Osteoblast (primary cell): ENCODE measurements around the gene RPS21. TPM values are rescaled to one million over a fixed set of nuclear protein-coding genes. Genes with fewer than 3 reads are reported as not detected.

Experiments
- DNase-seq: peaks from one replicate; pipeline ENCODE4 v3.0.0; 2011; ENCODE audit warnings: low spot score, mixed read lengths; ENCODE audit not compliant: insufficient read length; ENCODE audit errors: missing footprints
- H2AFZ ChIP-seq: 2 replicates; pipeline ENCODE4 v1.6.0; 2011; ENCODE audit warnings: mild to moderate bottlenecking, low read length
- H3K27ac ChIP-seq: 2 replicates; pipeline ENCODE4 v1.5.1; 2011; ENCODE audit warnings: mild to moderate bottlenecking, low read depth, low read length, moderate library complexity
- H3K27me3 ChIP-seq: 2 replicates; pipeline ENCODE4 v1.6.0; 2012; ENCODE audit warnings: mild to moderate bottlenecking, control low read depth, inconsistent platforms, low read length, moderate library complexity; ENCODE audit not compliant: insufficient read depth
- H3K36me3 ChIP-seq: 2 replicates; pipeline ENCODE4 v1.5.1; 2011; ENCODE audit warnings: mild to moderate bottlenecking, low read length, control low read depth, moderate library complexity; ENCODE audit not compliant: insufficient read depth
- H3K4me1 ChIP-seq: 2 replicates; pipeline ENCODE4 v1.5.1; 2011; ENCODE audit warnings: mild to moderate bottlenecking, low read length, control low read depth, moderate library complexity; ENCODE audit not compliant: insufficient read depth
- H3K4me2 ChIP-seq: 2 replicates; pipeline ENCODE4 v1.6.0; 2011; ENCODE audit warnings: mild to moderate bottlenecking, low read length; ENCODE audit not compliant: insufficient read depth
- H3K4me3 ChIP-seq: fragments of 200-600 bp; sonication (generic); 3 replicates; pipeline ENCODE4 v1.5.1; 2012; ENCODE audit warnings: mild to moderate bottlenecking, low read length, inconsistent platforms; ENCODE audit not compliant: insufficient read depth
- H3K79me2 ChIP-seq: 2 replicates; pipeline ENCODE4 v1.6.0; 2012; ENCODE audit warnings: mild to moderate bottlenecking, low read length, control low read depth, inconsistent platforms; ENCODE audit not compliant: insufficient read depth
- H3K9me3 ChIP-seq: 2 replicates; pipeline ENCODE4 v1.5.1; 2011; ENCODE audit warnings: low read depth, low read length, control low read depth
- H4K20me1 ChIP-seq: 2 replicates; pipeline ENCODE4 v1.6.0; 2012; ENCODE audit warnings: mild to moderate bottlenecking, low read length, control low read depth; ENCODE audit not compliant: insufficient read depth
- total RNA-seq: library from RNA; depleted of rRNA; stranded (reverse); fragments of >200 nt; gene quantifications from 2 replicates; pipeline ENCODE4 v1.2.3, GENCODE V29; 2012
- TF ChIP-seq, protein P1 (sequence below): IDR thresholded peaks from 2 replicates; pipeline ENCODE4 v1.5.1; 2011; ENCODE audit warnings: mild to moderate bottlenecking, low read depth, low read length, moderate library complexity; ENCODE audit errors: extremely low read depth

RPS21 gene
- total RNA-seq, 1 donor: 460 TPM

DNA sequence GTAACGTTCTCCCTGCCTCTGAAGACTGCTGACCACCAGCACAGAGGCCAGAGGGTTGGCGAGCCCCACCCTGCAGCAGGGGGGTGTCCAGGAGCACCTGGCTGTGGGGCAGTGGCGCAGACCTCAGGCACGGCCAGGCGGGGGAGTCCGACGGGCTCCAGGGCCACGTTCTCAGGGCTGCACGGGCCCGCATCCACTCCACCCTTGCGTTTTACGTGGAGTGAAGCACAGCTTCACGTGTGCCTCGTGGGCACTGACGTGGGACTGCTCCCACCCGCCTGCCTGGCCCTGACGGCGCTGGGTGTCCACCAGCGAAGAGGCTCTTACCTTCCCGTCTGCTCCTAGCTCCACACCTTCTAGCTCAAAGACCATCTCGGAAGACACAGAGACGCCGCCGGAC is 6.9 kb downstream of the RPS21 start:
- Histone ChIP-seq H3K36me3 (peaks cover 19% of the 10 kb centered on the region), H3K27ac (no peak overlapping the region), H3K79me2 (peaks cover 10% of the 10 kb centered on the region), H2AFZ (no peak overlapping the region), H3K9me3 (no peaks in the 10 kb centered on the region), H3K4me3 (no peak overlapping the region), H4K20me1 (peaks cover 14% of the 10 kb centered on the region), H3K27me3 (no peaks in the 10 kb centered on the region), H3K4me1 (no peaks in the 10 kb centered on the region), H3K4me2 (no peak overlapping the region)
- no peak for DNase-seq
- TF ChIP-seq, protein P1, sequence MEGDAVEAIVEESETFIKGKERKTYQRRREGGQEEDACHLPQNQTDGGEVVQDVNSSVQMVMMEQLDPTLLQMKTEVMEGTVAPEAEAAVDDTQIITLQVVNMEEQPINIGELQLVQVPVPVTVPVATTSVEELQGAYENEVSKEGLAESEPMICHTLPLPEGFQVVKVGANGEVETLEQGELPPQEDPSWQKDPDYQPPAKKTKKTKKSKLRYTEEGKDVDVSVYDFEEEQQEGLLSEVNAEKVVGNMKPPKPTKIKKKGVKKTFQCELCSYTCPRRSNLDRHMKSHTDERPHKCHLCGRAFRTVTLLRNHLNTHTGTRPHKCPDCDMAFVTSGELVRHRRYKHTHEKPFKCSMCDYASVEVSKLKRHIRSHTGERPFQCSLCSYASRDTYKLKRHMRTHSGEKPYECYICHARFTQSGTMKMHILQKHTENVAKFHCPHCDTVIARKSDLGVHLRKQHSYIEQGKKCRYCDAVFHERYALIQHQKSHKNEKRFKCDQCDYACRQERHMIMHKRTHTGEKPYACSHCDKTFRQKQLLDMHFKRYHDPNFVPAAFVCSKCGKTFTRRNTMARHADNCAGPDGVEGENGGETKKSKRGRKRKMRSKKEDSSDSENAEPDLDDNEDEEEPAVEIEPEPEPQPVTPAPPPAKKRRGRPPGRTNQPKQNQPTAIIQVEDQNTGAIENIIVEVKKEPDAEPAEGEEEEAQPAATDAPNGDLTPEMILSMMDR: no peak

DNA sequence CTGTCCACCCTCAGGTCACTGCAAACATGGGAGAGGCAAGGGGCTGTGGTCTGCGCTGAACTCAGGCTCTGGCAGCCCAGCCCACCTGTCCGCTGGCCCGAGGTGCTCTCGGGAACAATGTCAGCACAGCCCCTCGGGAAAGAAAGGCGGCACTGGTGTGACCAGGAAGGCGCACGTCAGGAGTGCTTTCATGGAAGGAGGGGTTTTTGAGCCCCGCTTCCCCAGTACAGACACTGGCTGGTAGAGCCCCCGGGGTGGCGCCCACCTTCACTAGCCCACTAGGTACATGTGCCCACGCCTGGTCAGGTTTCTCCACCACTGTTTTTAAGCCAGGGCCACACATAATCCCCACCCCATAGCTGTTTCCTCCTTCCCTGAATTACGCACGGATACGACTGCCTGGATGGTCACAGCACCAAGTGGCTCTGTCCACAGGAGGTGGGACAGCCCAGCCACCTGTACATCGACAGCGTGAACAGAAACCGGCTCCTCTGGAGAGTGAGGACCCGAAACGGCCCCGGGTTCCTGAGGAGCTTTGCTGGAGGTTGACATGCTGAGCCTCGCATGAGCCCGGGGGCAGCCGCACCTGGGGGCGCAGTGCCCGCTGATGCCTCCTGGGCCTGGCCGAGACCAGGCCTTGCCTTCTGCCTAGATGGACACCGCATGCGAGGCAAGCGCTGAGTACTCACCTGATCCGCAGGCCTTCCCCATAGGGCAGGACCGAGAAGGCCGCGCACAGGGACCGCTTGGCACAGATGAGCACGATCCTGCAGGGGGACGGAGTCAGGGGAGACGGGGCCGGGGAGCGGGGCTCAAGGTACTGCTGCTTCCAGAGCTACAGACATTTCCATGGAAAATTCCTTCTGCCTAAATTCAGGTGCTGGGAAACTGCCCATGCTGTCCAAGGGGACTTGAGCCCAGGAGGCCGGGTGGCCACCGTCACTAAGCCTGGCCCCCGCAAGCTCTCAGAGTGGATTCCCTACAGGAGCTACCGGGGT is 7.6 kb downstream of the RPS21 start:
- Histone ChIP-seq H3K4me2 (no peak overlapping the region), H3K27ac (no peak overlapping the region), H3K79me2 (peaks cover 2% of the 10 kb centered on the region), H3K4me1 (no peaks in the 10 kb centered on the region), H4K20me1 (peaks cover 7% of the 10 kb centered on the region), H3K36me3 (peaks cover 12% of the 10 kb centered on the region), H3K27me3 (no peaks in the 10 kb centered on the region), H3K4me3 (no peak overlapping the region), H2AFZ (no peak overlapping the region), H3K9me3 (no peaks in the 10 kb centered on the region)
- TF ChIP-seq, protein P1: no peak
- DNase-seq: no peak

DNA sequence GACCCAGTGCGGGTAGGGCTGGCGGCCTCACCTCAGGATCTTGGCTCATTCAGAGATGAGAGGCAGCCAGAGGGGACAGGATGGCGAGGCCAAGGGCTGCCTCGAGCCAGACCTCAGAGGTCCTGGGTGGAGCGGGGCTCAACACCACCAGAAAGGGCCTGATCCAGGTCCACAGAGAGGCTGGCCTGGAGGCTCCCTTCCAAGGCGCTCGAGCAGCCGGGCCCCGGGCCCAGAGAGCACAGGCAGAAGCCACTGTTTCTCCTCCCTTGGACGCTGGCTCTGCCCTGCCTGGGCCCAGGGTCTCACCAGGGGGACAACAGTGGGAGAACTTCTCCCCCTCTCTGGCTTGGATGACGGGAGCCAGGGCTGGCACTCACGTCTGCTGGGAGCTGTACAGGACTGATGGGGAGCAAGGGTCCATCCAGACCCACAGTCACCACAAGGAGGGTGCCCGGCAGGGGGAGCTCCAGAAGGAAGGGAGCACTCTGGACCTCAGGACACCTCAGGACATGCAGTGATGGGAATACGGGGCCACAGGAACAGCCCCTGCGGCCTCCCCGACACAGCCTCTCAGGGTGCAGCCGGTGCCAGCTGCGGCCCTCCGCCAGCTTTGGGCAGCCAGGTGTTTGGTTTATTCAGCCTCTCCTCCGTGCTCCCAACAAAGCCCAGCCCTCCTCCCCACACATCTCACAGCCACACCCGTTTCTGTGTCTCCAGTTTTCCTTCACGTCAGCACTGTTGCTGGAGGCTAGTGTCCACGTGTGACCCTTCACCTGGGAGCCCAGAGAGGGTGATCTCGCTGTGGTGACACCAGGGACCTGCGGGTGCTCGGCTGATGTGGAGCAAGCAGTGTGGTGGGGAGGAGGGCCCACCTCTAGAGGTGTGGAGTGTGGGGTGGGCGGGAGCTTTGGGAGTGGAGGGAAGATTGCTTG is 8.7 kb downstream of the RPS21 start:
- no peak overlapping the region for H3K4me2 ChIP-seq
- no peaks in the 10 kb centered on the region for H3K79me2 ChIP-seq
- H3K4me3 ChIP-seq: no peak overlapping the region
- H3K36me3 ChIP-seq: peaks cover 2% of the 10 kb centered on the region
- DNase-seq: no peak
- TF ChIP-seq, protein P1: peak; percentile 40
- no peak overlapping the region for H3K27ac ChIP-seq
- H3K9me3 ChIP-seq: no peaks in the 10 kb centered on the region
- no peaks in the 10 kb centered on the region for H3K4me1 ChIP-seq
- no peak overlapping the region for H2AFZ ChIP-seq
- peaks cover 1% of the 10 kb centered on the region for H4K20me1 ChIP-seq
- H3K27me3 ChIP-seq: no peaks in the 10 kb centered on the region
